HCT116 (cell line): ENCODE data around the gene TCF7L1. TPM values are rescaled to one million over a fixed set of nuclear protein-coding genes. Genes with fewer than 3 reads are reported as not detected.

Experiments
- ATAC-seq: fragments of 200-7000 bp; cut with Tn5 transposase; 2 replicates; pipeline ENCODE4 v1.9.1; 2020; ENCODE audit warnings: mild to moderate bottlenecking, moderate library complexity
- BruUV-seq: library from RNA; stranded (reverse); fragments of 400-500 nt; replicated peaks from 2 replicates; lab custom pipeline; 2021; lab: Mats Ljungman, UMichigan
- CTCF ChIA-PET: fragments of 300-600 bp; sonication (Branson Sonifier 250); formaldehyde crosslinking; loops from one replicate; lab custom pipeline; 2021; ENCODE audit warnings: antibody characterized with exemption; lab: Charles Lee
- POLR2A ChIA-PET: fragments of 300-600, 350-600 bp; sonication (Branson Sonifier 250); formaldehyde crosslinking; loops from one replicate; lab custom pipeline; 2021; ENCODE audit warnings: antibody characterized with exemption; lab: Charles Lee
- RAD21 ChIA-PET, 2 experiments: fragments of 300-600 bp; sonication (Branson Sonifier 250); formaldehyde crosslinking; loops; one replicate each; lab custom pipeline; 2023; ENCODE audit warnings: low total read pairs in 2 of 2; ENCODE audit not compliant: uncharacterized antibody in 2 of 2, unreplicated experiment in 2 of 2, low non-redundant PET in 1 of 2; lab: Charles Lee
- DNase-seq: peaks from one replicate; pipeline ENCODE4 v3.0.0-alpha.2; 2010; ENCODE audit warnings: low read depth, low spot score
- H2AFZ ChIP-seq: fragments of 200-600 bp; shearing (Covaris generic), sonication (generic); 2 replicates; pipeline ENCODE4 v1.6.1; 2017; ENCODE audit warnings: low read depth, mixed run types, mixed read lengths, antibody characterized with exemption, low read length; ENCODE audit not compliant: poor library complexity, severe bottlenecking
- H3K27ac ChIP-seq: 2 replicates; pipeline ENCODE4 v1.5.1; 2012; ENCODE audit warnings: low read depth, low read length
- H3K27me3 ChIP-seq: fragments of 200-600 bp; sonication (generic); 2 replicates; pipeline ENCODE4 v1.6.1; 2016; ENCODE audit warnings: mixed run types, low read length, mixed read lengths; ENCODE audit not compliant: insufficient read depth
- H3K36me3 ChIP-seq, 2 experiments: fragments of 200-500 bp in 1 of 2; fragments of 200-600 bp in 1 of 2; sonication (Bioruptor generic) in 1 of 2; sonication (generic) in 1 of 2; 2 replicates each; pipeline versions ENCODE4 v1.5.1 to v1.6.1; 2014 to 2016; ENCODE audit warnings: low read length in 2 of 2, inconsistent platforms in 1 of 2, mixed read lengths in 1 of 2, mixed run types in 1 of 2; ENCODE audit not compliant: insufficient read depth in 2 of 2, control insufficient read depth in 1 of 2
- H3K4me1 ChIP-seq, 2 experiments: fragments of 200-600 bp in 1 of 2; sonication (generic) in 1 of 2; 2 replicates each; pipeline versions ENCODE4 v1.5.1 to v1.6.1; 2012 to 2017; ENCODE audit warnings: low read length in 2 of 2, inconsistent platforms in 1 of 2, mild to moderate bottlenecking in 1 of 2, mixed read lengths in 1 of 2, mixed run types in 1 of 2, moderate library complexity in 1 of 2; ENCODE audit not compliant: insufficient read depth in 2 of 2, control insufficient read depth in 1 of 2
- H3K4me2 ChIP-seq: fragments of 200-600 bp; sonication (generic); 2 replicates; pipeline ENCODE4 v1.6.1; 2017; ENCODE audit warnings: mixed run types, low read length, mixed read lengths
- H3K4me3 ChIP-seq, 2 experiments: fragments of 200-600 bp in 1 of 2; sonication (generic) in 1 of 2; replicated peaks in 1 of 2; 2 replicates each; pipeline ENCODE4 v1.5.1; 2011 to 2016; ENCODE audit warnings: low read length in 2 of 2, control low read depth in 1 of 2, low read depth in 1 of 2, mild to moderate bottlenecking in 1 of 2, mixed read lengths in 1 of 2, mixed run types in 1 of 2
- H3K79me2 ChIP-seq: fragments of 200-600 bp; sonication (generic); 2 replicates; pipeline ENCODE4 v1.6.1; 2017; ENCODE audit warnings: mild to moderate bottlenecking, mixed run types, low read length, moderate library complexity, mixed read lengths; ENCODE audit not compliant: insufficient read depth
- H3K9ac ChIP-seq: fragments of 200-600 bp; sonication (generic); 2 replicates; pipeline ENCODE4 v1.6.1; 2016; ENCODE audit warnings: low read length, mixed read lengths
- H3K9me2 ChIP-seq: fragments of 200-600 bp; sonication (generic), shearing (Covaris generic); 2 replicates; pipeline ENCODE4 v1.6.1; 2017; ENCODE audit warnings: mixed run types, mild to moderate bottlenecking, moderate library complexity; ENCODE audit not compliant: insufficient read depth
- H3K9me3 ChIP-seq, 2 experiments: fragments of 200-500 bp in 1 of 2; fragments of 200-600 bp in 1 of 2; sonication (Bioruptor generic) in 1 of 2; sonication (generic) in 1 of 2; 2 replicates each; pipeline ENCODE4 v1.6.1; 2014 to 2017; ENCODE audit warnings: low read length in 2 of 2, mixed read lengths in 2 of 2, inconsistent platforms in 1 of 2, low read depth in 1 of 2, mild to moderate bottlenecking in 1 of 2, mixed run types in 1 of 2, moderate library complexity in 1 of 2; ENCODE audit not compliant: control insufficient read depth in 1 of 2, insufficient read depth in 1 of 2
- H4K20me1 ChIP-seq: fragments of 200-600 bp; sonication (generic), shearing (Covaris generic); 2 replicates; pipeline ENCODE4 v1.6.1; 2017; ENCODE audit warnings: mixed run types, mild to moderate bottlenecking, moderate library complexity; ENCODE audit not compliant: insufficient read depth
- ATF3 ChIP-seq: IDR thresholded peaks from 2 replicates; pipeline ENCODE4 v1.6.1; 2012
- EGR1 ChIP-seq: IDR thresholded peaks from 2 replicates; pipeline ENCODE4 v1.6.1; 2012; ENCODE audit warnings: low read depth
- ELF1 ChIP-seq: IDR thresholded peaks from 2 replicates; pipeline ENCODE4 v1.6.1; 2012; ENCODE audit warnings: low read depth, borderline replicate concordance
- FOSL1 ChIP-seq: IDR thresholded peaks from 2 replicates; pipeline ENCODE4 v1.6.1; 2012; ENCODE audit warnings: low read depth
- JUND ChIP-seq: IDR thresholded peaks from 2 replicates; pipeline ENCODE4 v1.6.1; 2012
- POLR2AphosphoS5 ChIP-seq: IDR thresholded peaks from 2 replicates; pipeline ENCODE4 v1.6.1; 2011; ENCODE audit warnings: mild to moderate bottlenecking, low read depth, low read length, moderate library complexity
- SIN3A ChIP-seq: IDR thresholded peaks from 2 replicates; pipeline ENCODE4 v1.6.1; 2012; ENCODE audit warnings: low read depth
- SP1 ChIP-seq: IDR thresholded peaks from 2 replicates; pipeline ENCODE4 v1.6.1; 2012; ENCODE audit warnings: low read depth
- SRF ChIP-seq: IDR thresholded peaks from 2 replicates; pipeline ENCODE4 v1.6.1; 2012; ENCODE audit warnings: low read depth
- intact Hi-C: fragments of 100-400 bp; cut with micrococcal nuclease; formaldehyde crosslinking; loops from 2 replicates; pipeline ENCODE4 v1.10.0; 2022
- total RNA-seq: library from RNA; stranded (reverse); gene quantifications from one replicate; pipeline ENCODE4 v1.2.1, GENCODE V29; 2021; ENCODE audit not compliant: unreplicated experiment

Gene TCF7L1
- total RNA-seq, 1 experiment from 2014 or later = 10.3 TPM

GRCh38 chr2:85302121-85302520 lies 168.9 kb downstream of the TCF7L1 start:
- Histone ChIP-seq H3K4me3 (no peak overlapping the region), H3K27ac (no peak overlapping the region), H3K9me2 (no peaks in the 10 kb centered on the region), H2AFZ (no peak overlapping the region), H3K4me1 (peaks cover 0 to 9% of the 10 kb centered on the region in 2 experiments; a peak in 2 of 4 replicates), H3K9ac (no peak overlapping the region), H3K9me3 (no peaks in the 10 kb centered on the region), H3K79me2 (no peaks in the 10 kb centered on the region), H3K27me3 (no peaks in the 10 kb centered on the region), H4K20me1 (no peaks in the 10 kb centered on the region), H3K36me3 (no peaks in the 10 kb centered on the region), H3K4me2 (no peak overlapping the region)
- RAD21 ChIA-PET = no interaction called here
- POLR2A ChIA-PET = interaction anchor here (0.7 kb wide), 1 partner anchor 64 kb away, joined by 3 read pairs; no protein-coding TSS in a partner anchor
- no peak for ATAC-seq
- TF ChIP-seq POLR2AphosphoS5 (no peak), JUND (no peak), EGR1 (no peak), SRF (no peak), SIN3A (no peak), SP1 (no peak), FOSL1 (no peak), ATF3 (no peak)
- intact Hi-C loops = no loop called here
- BruUV-seq = no TSS peak
- CTCF ChIA-PET = interaction anchor here (5.5 kb wide), 1 partner anchor 236 kb away, joined by 91 read pairs; no protein-coding TSS in a partner anchor
- DNase-seq = no peak

- Histone ChIP-seq H3K79me2 (no peaks in the 10 kb centered on the region), H3K4me1 (peaks cover 0 to 6% of the 10 kb centered on the region in 2 experiments; a peak in 2 of 4 replicates), H3K9me2 (no peaks in the 10 kb centered on the region), H4K20me1 (no peaks in the 10 kb centered on the region), H3K27me3 (no peaks in the 10 kb centered on the region), H3K9me3 (no peaks in the 10 kb centered on the region), H3K27ac (no peak overlapping the region), H3K4me2 (no peak overlapping the region), H3K4me3 (no peak overlapping the region), H3K36me3 (no peaks in the 10 kb centered on the region), H2AFZ (no peak overlapping the region), H3K9ac (no peak overlapping the region)
- DNase-seq (no peak), ATAC-seq (no peak)
- ChIA-PET RAD21 (no interaction called here), POLR2A (interaction anchor here (0.5 kb wide), 1 partner anchor 9 kb away, joined by 3 read pairs; no protein-coding TSS in a partner anchor), CTCF (interaction anchor here (0.5 kb wide), 1 partner anchor 286 kb away, joined by 3 read pairs; no protein-coding TSS in a partner anchor)
- intact Hi-C loops = no loop called here
- TF ChIP-seq ELF1 = no peak
- BruUV-seq = no TSS peak
Measured at GRCh38 chr2:85303780-85304531, 170.8 kb downstream of the TCF7L1 start.
